SK-N-SH treated with all-trans-retinoic acid at 6 μM for 48 hours (cell line): ENCODE measurements around the gene HLA-DPA1.

Experiments
- ATAC-seq: fragments of 200-7000 bp; cut with Tn5 transposase; 3 replicates; pipeline ENCODE4 v1.9.1; 2020; ENCODE audit warnings: mild to moderate bottlenecking, moderate library complexity
- ARNTL ChIP-seq: fragments of 450-650 bp; formaldehyde crosslinking; IDR thresholded peaks from 2 replicates; pipeline ENCODE4 v1.5.0; 2020; ENCODE audit warnings: low read depth, mild to moderate bottlenecking, moderate library complexity, borderline replicate concordance
- BACH2 ChIP-seq: fragments of 250-450 bp; sonication (Bioruptor Pico); IDR thresholded peaks from 2 replicates; pipeline ENCODE4 v1.9.0; 2021; ENCODE audit warnings: mild to moderate bottlenecking, borderline replicate concordance
- CREB5 ChIP-seq: fragments of 250-450 bp; sonication (Bioruptor Pico); IDR thresholded peaks from 2 replicates; pipeline ENCODE4 v1.5.1; 2020; ENCODE audit warnings: low read depth, mild to moderate bottlenecking, moderate library complexity
- CSDC2 ChIP-seq: fragments of 250-450 bp; sonication (Bioruptor Pico); IDR thresholded peaks from 2 replicates; pipeline ENCODE4 v1.5.0; 2020; ENCODE audit warnings: mild to moderate bottlenecking, moderate library complexity
- ESRRG ChIP-seq: fragments of 250-450 bp; sonication (Bioruptor Pico); IDR thresholded peaks from 2 replicates; pipeline ENCODE4 v1.6.1; 2021; ENCODE audit warnings: mild to moderate bottlenecking
- ISL1 ChIP-seq: fragments of 250-450 bp; sonication (Bioruptor Pico); IDR thresholded peaks from 2 replicates; pipeline ENCODE4 v2.1.2; 2022; ENCODE audit warnings: mild to moderate bottlenecking, moderate library complexity
- OSR1 ChIP-seq: fragments of 250-450 bp; sonication (Bioruptor Pico); IDR thresholded peaks from 2 replicates; pipeline ENCODE4 v1.8.0; 2022; ENCODE audit warnings: moderate library complexity, mild to moderate bottlenecking, inconsistent platforms
- PATZ1 ChIP-seq: fragments of 250-450 bp; sonication (Bioruptor Pico); IDR thresholded peaks from 2 replicates; pipeline ENCODE4 v1.8.0; 2020; ENCODE audit warnings: mild to moderate bottlenecking, moderate library complexity, borderline replicate concordance
- POU6F1 ChIP-seq: fragments of 250-450 bp; sonication (Bioruptor Pico); IDR thresholded peaks from 2 replicates; pipeline ENCODE4 v1.8.0; 2021; ENCODE audit warnings: low read depth, mild to moderate bottlenecking, moderate library complexity, borderline replicate concordance
- PPARA ChIP-seq: fragments of 250-450 bp; sonication (Bioruptor Pico); IDR thresholded peaks from 2 replicates; pipeline ENCODE4 v1.5.0; 2020; ENCODE audit warnings: mild to moderate bottlenecking, borderline replicate concordance
- RARB ChIP-seq: fragments of 250-450 bp; sonication (Bioruptor Pico); IDR thresholded peaks from 2 replicates; pipeline ENCODE4 v1.8.0; 2021; ENCODE audit warnings: mild to moderate bottlenecking, moderate library complexity
- SNAI2 ChIP-seq: fragments of 250-450 bp; sonication (Bioruptor Pico); IDR thresholded peaks from 2 replicates; pipeline ENCODE4 v1.5.0; 2020; ENCODE audit warnings: mild to moderate bottlenecking, moderate library complexity
- TOX ChIP-seq: fragments of 250-450 bp; sonication (Bioruptor Pico); IDR thresholded peaks from 2 replicates; pipeline ENCODE4 v1.8.0; 2021; ENCODE audit warnings: mild to moderate bottlenecking, moderate library complexity, borderline replicate concordance
- ZC3H10 ChIP-seq: fragments of 250-450 bp; sonication (Bioruptor Pico); IDR thresholded peaks from 2 replicates; pipeline ENCODE4 v1.5.1; 2021; ENCODE audit warnings: mild to moderate bottlenecking, moderate library complexity
- ZFP3 ChIP-seq: fragments of 250-450 bp; sonication (Bioruptor Pico); IDR thresholded peaks from 2 replicates; pipeline ENCODE4 v1.5.0; 2020; ENCODE audit warnings: mild to moderate bottlenecking, moderate library complexity
- ZNF565 ChIP-seq: fragments of 450-650 bp; formaldehyde crosslinking; conservative IDR thresholded peaks from 2 replicates; pipeline ENCODE4 v1.5.0; 2020; ENCODE audit warnings: low read depth, mild to moderate bottlenecking, moderate library complexity
- ZNF8 ChIP-seq: fragments of 450-650 bp; formaldehyde crosslinking; IDR thresholded peaks from 2 replicates; pipeline ENCODE4 v1.5.0; 2020; ENCODE audit warnings: mild to moderate bottlenecking, moderate library complexity
- TF ChIP-seq, protein P1 (sequence below): fragments of 250-450 bp; sonication (Bioruptor Pico); IDR thresholded peaks from 2 replicates; pipeline ENCODE4 v1.5.1; 2021; ENCODE audit warnings: mild to moderate bottlenecking, moderate library complexity
- TF ChIP-seq, protein P2 (sequence below): fragments of 250-450 bp; sonication (Bioruptor Pico); IDR thresholded peaks from 2 replicates; pipeline ENCODE4 v1.5.0; 2020; ENCODE audit warnings: mild to moderate bottlenecking, moderate library complexity

HLA-DPA1 gene

DNA sequence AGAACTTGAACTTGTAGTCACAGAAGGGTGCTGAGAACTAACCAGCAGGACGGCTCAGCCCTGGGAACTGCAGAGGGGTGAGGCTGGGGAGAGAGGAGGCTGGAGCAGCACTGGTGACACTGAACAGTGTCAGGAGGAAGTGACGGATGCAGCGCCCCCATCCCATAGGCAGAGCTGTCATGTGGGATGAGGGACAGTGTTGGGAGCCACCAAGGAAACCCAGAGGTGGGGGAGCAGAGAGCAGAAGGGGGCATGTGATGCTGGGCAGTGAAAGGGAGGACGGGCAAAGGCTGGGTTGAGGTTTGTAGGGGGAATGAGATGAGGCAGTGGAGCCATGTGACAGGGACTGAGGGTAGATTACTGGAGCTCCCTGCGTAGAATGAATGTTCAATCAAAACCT, 4.5 kb upstream of the HLA-DPA1 start:
- TF ChIP-seq ISL1 (CRISPR knock-in tag) (no peak), ZFP3 (no peak), ZNF8 (CRISPR knock-in tag) (no peak), ZNF565 (CRISPR knock-in tag) (no peak)
- TF ChIP-seq, protein P1, sequence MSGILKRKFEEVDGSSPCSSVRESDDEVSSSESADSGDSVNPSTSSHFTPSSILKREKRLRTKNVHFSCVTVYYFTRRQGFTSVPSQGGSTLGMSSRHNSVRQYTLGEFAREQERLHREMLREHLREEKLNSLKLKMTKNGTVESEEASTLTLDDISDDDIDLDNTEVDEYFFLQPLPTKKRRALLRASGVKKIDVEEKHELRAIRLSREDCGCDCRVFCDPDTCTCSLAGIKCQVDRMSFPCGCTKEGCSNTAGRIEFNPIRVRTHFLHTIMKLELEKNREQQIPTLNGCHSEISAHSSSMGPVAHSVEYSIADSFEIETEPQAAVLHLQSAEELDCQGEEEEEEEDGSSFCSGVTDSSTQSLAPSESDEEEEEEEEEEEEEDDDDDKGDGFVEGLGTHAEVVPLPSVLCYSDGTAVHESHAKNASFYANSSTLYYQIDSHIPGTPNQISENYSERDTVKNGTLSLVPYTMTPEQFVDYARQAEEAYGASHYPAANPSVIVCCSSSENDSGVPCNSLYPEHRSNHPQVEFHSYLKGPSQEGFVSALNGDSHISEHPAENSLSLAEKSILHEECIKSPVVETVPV (CRISPR knock-in tag), result no peak
- TF ChIP-seq, all 23 proteins: peak for 0
- ATAC-seq, result no peak

DNA sequence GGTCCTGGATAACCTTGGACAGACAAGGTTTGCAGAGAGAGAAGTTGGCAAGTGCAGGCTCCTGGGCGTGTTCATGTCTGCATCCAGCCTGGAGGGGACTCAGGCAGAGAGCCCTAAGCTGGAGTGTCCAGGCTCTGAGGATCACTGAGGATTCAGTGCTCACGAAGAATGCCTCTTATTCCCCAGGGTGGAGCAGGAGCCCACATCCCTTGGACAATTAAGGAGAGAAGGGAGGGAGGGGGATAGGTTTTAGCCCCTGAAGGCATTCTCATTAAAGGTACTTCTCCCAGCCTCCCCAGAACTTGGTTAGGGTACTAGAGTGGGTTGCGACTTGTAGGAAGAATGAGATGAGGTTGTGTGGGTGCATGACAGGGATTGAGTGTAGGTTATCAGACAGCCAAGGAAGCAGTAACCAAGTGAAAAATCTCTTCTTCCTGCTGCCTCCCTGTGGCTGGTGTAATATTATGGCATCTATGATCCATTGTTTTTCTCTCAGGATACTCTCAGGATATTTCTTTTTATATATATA, 3.0 kb upstream of the HLA-DPA1 start:
- ATAC-seq, result no peak
- no peak for TF ChIP-seq ZNF8 (CRISPR knock-in tag)

DNA sequence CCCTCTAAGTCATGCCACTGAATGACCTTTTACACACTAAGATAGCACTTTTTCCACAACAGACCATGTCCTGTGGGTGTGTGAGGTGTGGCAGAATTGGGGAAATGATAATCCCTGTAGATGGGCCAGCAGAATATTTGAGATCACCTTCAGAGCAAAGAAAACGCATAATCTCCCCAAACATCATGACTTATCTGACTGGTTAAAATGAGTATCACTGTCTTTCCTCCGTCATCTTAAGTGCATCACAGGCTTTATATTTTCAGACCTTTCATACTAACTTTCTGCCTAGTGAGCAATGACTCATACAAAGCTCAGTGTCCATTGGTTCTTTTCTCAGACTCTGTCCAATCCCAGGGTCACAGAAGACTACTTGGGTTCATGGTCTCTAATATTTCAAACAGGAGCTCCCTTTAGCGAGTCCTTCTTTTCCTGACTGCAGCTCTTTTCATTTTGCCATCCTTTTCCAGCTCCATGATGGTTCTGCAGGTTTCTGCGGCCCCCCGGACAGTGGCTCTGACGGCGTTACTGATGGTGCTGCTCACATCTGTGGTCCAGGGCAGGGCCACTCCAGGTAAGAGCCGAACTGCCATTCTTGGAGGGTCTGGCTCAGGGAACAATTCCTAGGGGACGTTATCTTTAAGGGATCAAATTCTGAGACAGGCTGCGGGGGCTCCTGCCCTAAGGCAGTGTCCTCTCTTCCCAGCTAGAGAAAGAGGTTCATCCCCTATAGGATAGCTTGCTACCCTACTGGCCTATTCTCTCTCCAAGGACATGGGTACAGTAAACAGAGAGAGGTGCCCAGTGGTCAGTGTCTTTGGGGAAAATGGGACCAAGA, 2.3 kb upstream of the HLA-DPA1 start, which contains the start of gene HLA-DPB1:
Gene HLA-DPB1 (plus strand): TSS at position 423 of the 838 bp plus-strand sequence. CDS start 52 bp downstream, at position 475.
- TF ChIP-seq ZFP3 (no peak), CREB5 (CRISPR knock-in tag) (no peak), PATZ1 (CRISPR knock-in tag) (no peak), ESRRG (CRISPR knock-in tag) (no peak), ARNTL (no peak), OSR1 (CRISPR knock-in tag) (no peak), PPARA (CRISPR knock-in tag) (no peak), ZC3H10 (no peak)
- TF ChIP-seq, protein P2, sequence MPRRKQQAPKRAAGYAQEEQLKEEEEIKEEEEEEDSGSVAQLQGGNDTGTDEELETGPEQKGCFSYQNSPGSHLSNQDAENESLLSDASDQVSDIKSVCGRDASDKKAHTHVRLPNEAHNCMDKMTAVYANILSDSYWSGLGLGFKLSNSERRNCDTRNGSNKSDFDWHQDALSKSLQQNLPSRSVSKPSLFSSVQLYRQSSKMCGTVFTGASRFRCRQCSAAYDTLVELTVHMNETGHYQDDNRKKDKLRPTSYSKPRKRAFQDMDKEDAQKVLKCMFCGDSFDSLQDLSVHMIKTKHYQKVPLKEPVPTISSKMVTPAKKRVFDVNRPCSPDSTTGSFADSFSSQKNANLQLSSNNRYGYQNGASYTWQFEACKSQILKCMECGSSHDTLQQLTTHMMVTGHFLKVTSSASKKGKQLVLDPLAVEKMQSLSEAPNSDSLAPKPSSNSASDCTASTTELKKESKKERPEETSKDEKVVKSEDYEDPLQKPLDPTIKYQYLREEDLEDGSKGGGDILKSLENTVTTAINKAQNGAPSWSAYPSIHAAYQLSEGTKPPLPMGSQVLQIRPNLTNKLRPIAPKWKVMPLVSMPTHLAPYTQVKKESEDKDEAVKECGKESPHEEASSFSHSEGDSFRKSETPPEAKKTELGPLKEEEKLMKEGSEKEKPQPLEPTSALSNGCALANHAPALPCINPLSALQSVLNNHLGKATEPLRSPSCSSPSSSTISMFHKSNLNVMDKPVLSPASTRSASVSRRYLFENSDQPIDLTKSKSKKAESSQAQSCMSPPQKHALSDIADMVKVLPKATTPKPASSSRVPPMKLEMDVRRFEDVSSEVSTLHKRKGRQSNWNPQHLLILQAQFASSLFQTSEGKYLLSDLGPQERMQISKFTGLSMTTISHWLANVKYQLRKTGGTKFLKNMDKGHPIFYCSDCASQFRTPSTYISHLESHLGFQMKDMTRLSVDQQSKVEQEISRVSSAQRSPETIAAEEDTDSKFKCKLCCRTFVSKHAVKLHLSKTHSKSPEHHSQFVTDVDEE (CRISPR knock-in tag), result no peak
- TF ChIP-seq, all 23 proteins: peak for 0
- ATAC-seq, result peak; percentile 96

GRCh38 chr6:33075208-33075567, 1.7 kb upstream of the HLA-DPA1 start:
- ATAC-seq, result no peak
- no peak for TF ChIP-seq PPARA (CRISPR knock-in tag)
- no peak for TF ChIP-seq ZNF565 (CRISPR knock-in tag)
- TF ChIP-seq, protein P2 (CRISPR knock-in tag), result no peak
- no peak for TF ChIP-seq POU6F1 (CRISPR knock-in tag)
- no peak for TF ChIP-seq OSR1 (CRISPR knock-in tag)
- TF ChIP-seq RARB (CRISPR knock-in tag), result no peak
- no peak for TF ChIP-seq ZFP3
- TF ChIP-seq, protein P1 (CRISPR knock-in tag), result no peak
- no peak for TF ChIP-seq BACH2 (CRISPR knock-in tag)
- TF ChIP-seq SNAI2 (CRISPR knock-in tag), result no peak
- TF ChIP-seq CREB5 (CRISPR knock-in tag), result no peak
- no peak for TF ChIP-seq TOX
- no peak for TF ChIP-seq CSDC2 (CRISPR knock-in tag)
